ENCODE data around the gene FCHSD2. TPM values are rescaled to one million over a fixed set of nuclear protein-coding genes. Genes with fewer than 3 reads are reported as not detected.
A peak's percentile ranks its signal among the peaks of the same experiment; 100 is the strongest.
"Not testable (repeated sequence)": the region's sequence is repeated elsewhere in the genome, so short reads cannot be mapped to it uniquely, and the experiment has no call there.

The FCHSD2 gene
- total and polyA plus RNA-seq, 2 donors: 12.5 to 22.3 TPM

GRCh38 chr11:72924568-72925190, 217.4 kb downstream of the FCHSD2 start:
- Histone ChIP-seq H3K36me3 (ENCODE audit: control insufficient read depth in 2 of 2, insufficient read depth in 2 of 2, low read length in 1 of 2) (peaks cover 0 to 6% of the 10 kb centered on the region in 2 donors), H3K4me3 (ENCODE audit: low read length in 2 of 2) (no peak overlapping the region), H3K27me3 (ENCODE audit: control insufficient read depth in 2 of 2, insufficient read depth in 1 of 2, low read length in 1 of 2) (no peaks in the 10 kb centered on the region), H3K4me1 (ENCODE audit: control insufficient read depth in 2 of 2, insufficient read depth in 2 of 2, low read length in 2 of 2) (no peaks in the 10 kb centered on the region), H3K9me3 (ENCODE audit: control insufficient read depth in 2 of 2, insufficient read depth in 1 of 2, low read length in 1 of 2) (no peaks in the 10 kb centered on the region), H3K27ac (ENCODE audit: low read depth in 1 of 2, low read length in 1 of 2) (no peak overlapping the region)
- WGBS: 100% methylated on average over 1 of the region's 1 CpG
- DNase-seq (ENCODE audit: low read depth in 6 of 9, low spot score in 9 of 9): peak in 4 of 9 donors; percentile 10 to 47 (median 24)

GRCh38 chr11:72921028-72921716, 220.9 kb downstream of the FCHSD2 start:
- no peak for DNase-seq (ENCODE audit: low read depth in 6 of 9, low spot score in 9 of 9)
- H3K9me3 ChIP-seq (ENCODE audit: control insufficient read depth in 2 of 2, insufficient read depth in 1 of 2, low read length in 1 of 2): no peaks in the 10 kb centered on the region
- no peak overlapping the region for H3K27ac ChIP-seq (ENCODE audit: low read depth in 1 of 2, low read length in 1 of 2)
- H3K4me1 ChIP-seq (ENCODE audit: control insufficient read depth in 2 of 2, insufficient read depth in 2 of 2, low read length in 2 of 2): no peaks in the 10 kb centered on the region
- 94% methylated on average over 5 of the region's 5 CpGs for WGBS
- H3K36me3 ChIP-seq (ENCODE audit: control insufficient read depth in 2 of 2, insufficient read depth in 2 of 2, low read length in 1 of 2): peaks cover 0 to 6% of the 10 kb centered on the region in 2 donors
- H3K27me3 ChIP-seq (ENCODE audit: control insufficient read depth in 2 of 2, insufficient read depth in 1 of 2, low read length in 1 of 2): no peaks in the 10 kb centered on the region
- H3K4me3 ChIP-seq (ENCODE audit: low read length in 2 of 2): no peak overlapping the region

GRCh38 chr11:72920001-72920400, 222.1 kb downstream of the FCHSD2 start:
- DNase-seq (ENCODE audit: low read depth in 6 of 9, low spot score in 9 of 9): no peak
- peaks cover 0 to 6% of the 10 kb centered on the region in 2 donors for H3K36me3 ChIP-seq (ENCODE audit: control insufficient read depth in 2 of 2, insufficient read depth in 2 of 2, low read length in 1 of 2)
- H3K27me3 ChIP-seq (ENCODE audit: control insufficient read depth in 2 of 2, insufficient read depth in 1 of 2, low read length in 1 of 2): no peaks in the 10 kb centered on the region
- H3K4me3 ChIP-seq (ENCODE audit: low read length in 2 of 2): no peak overlapping the region
- no peaks in the 10 kb centered on the region for H3K4me1 ChIP-seq (ENCODE audit: control insufficient read depth in 2 of 2, insufficient read depth in 2 of 2, low read length in 2 of 2)
- peaks cover 0 to 5% of the 10 kb centered on the region in 2 donors for H3K9me3 ChIP-seq (ENCODE audit: control insufficient read depth in 2 of 2, insufficient read depth in 1 of 2, low read length in 1 of 2)
- no peak overlapping the region for H3K27ac ChIP-seq (ENCODE audit: low read depth in 1 of 2, low read length in 1 of 2)

- H3K27me3 ChIP-seq (ENCODE audit: control insufficient read depth in 2 of 2, insufficient read depth in 1 of 2, low read length in 1 of 2): no peaks in the 10 kb centered on the region
- no peak overlapping the region for H3K4me3 ChIP-seq (ENCODE audit: low read length in 2 of 2)
- DNase-seq (ENCODE audit: low read depth in 6 of 9, low spot score in 9 of 9): no peak
- no peak overlapping the region for H3K27ac ChIP-seq (ENCODE audit: low read depth in 1 of 2, low read length in 1 of 2)
- H3K36me3 ChIP-seq (ENCODE audit: control insufficient read depth in 2 of 2, insufficient read depth in 2 of 2, low read length in 1 of 2): peaks cover 0 to 6% of the 10 kb centered on the region in 2 donors
- peaks cover 0 to 5% of the 10 kb centered on the region in 2 donors for H3K9me3 ChIP-seq (ENCODE audit: control insufficient read depth in 2 of 2, insufficient read depth in 1 of 2, low read length in 1 of 2)
- H3K4me1 ChIP-seq (ENCODE audit: control insufficient read depth in 2 of 2, insufficient read depth in 2 of 2, low read length in 2 of 2): no peaks in the 10 kb centered on the region
These were observed 223.3 kb downstream of the FCHSD2 start for GRCh38 chr11:72918851-72919250.

GRCh38 chr11:72912253-72912652, 229.9 kb downstream of the FCHSD2 start:
- no peak overlapping the region for H3K27ac ChIP-seq (ENCODE audit: low read depth in 1 of 2, low read length in 1 of 2)
- H3K36me3 ChIP-seq (ENCODE audit: control insufficient read depth in 2 of 2, insufficient read depth in 2 of 2, low read length in 1 of 2): peaks cover 0 to 6% of the 10 kb centered on the region in 2 donors
- H3K9me3 ChIP-seq (ENCODE audit: control insufficient read depth in 2 of 2, insufficient read depth in 1 of 2, low read length in 1 of 2): peaks cover 0 to 27% of the 10 kb centered on the region in 2 donors
- no peak for DNase-seq (ENCODE audit: low read depth in 6 of 9, low spot score in 9 of 9)
- H3K27me3 ChIP-seq (ENCODE audit: control insufficient read depth in 2 of 2, insufficient read depth in 1 of 2, low read length in 1 of 2): no peaks in the 10 kb centered on the region
- no peak overlapping the region for H3K4me3 ChIP-seq (ENCODE audit: low read length in 2 of 2)
- no peaks in the 10 kb centered on the region for H3K4me1 ChIP-seq (ENCODE audit: control insufficient read depth in 2 of 2, insufficient read depth in 2 of 2, low read length in 2 of 2)
- 100% methylated on average over 1 of the region's 1 CpG for WGBS

GRCh38 chr11:72909558-72910388, 232.3 kb downstream of the FCHSD2 start:
- DNase-seq (ENCODE audit: low read depth in 6 of 9, low spot score in 9 of 9); H3K36me3 ChIP-seq (ENCODE audit: control insufficient read depth in 2 of 2, insufficient read depth in 2 of 2, low read length in 1 of 2); H3K27me3 ChIP-seq (ENCODE audit: control insufficient read depth in 2 of 2, insufficient read depth in 1 of 2, low read length in 1 of 2); H3K4me1 ChIP-seq (ENCODE audit: control insufficient read depth in 2 of 2, insufficient read depth in 2 of 2, low read length in 2 of 2); H3K27ac ChIP-seq (ENCODE audit: low read depth in 1 of 2, low read length in 1 of 2); H3K4me3 ChIP-seq (ENCODE audit: low read length in 2 of 2): not testable (repeated sequence)
- peaks cover 0 to 22% of the 10 kb centered on the region in 2 donors for H3K9me3 ChIP-seq (ENCODE audit: control insufficient read depth in 2 of 2, insufficient read depth in 1 of 2, low read length in 1 of 2)
- WGBS: 96% methylated on average over 42 of the region's 42 CpGs

GRCh38 chr11:72908032-72908676, 234.0 kb downstream of the FCHSD2 start:
- DNase-seq (ENCODE audit: low read depth in 6 of 9, low spot score in 9 of 9): no peak
- H3K9me3 ChIP-seq (ENCODE audit: control insufficient read depth in 2 of 2, insufficient read depth in 1 of 2, low read length in 1 of 2): peaks cover 0 to 19% of the 10 kb centered on the region in 2 donors
- H3K27me3 ChIP-seq (ENCODE audit: control insufficient read depth in 2 of 2, insufficient read depth in 1 of 2, low read length in 1 of 2): no peaks in the 10 kb centered on the region
- no peaks in the 10 kb centered on the region for H3K4me1 ChIP-seq (ENCODE audit: control insufficient read depth in 2 of 2, insufficient read depth in 2 of 2, low read length in 2 of 2)
- peaks cover 0 to 3% of the 10 kb centered on the region in 2 donors for H3K36me3 ChIP-seq (ENCODE audit: control insufficient read depth in 2 of 2, insufficient read depth in 2 of 2, low read length in 1 of 2)
- no peak overlapping the region for H3K4me3 ChIP-seq (ENCODE audit: low read length in 2 of 2)
- no peak overlapping the region for H3K27ac ChIP-seq (ENCODE audit: low read depth in 1 of 2, low read length in 1 of 2)
- WGBS: 95% methylated on average over 2 of the region's 2 CpGs

- no peaks in the 10 kb centered on the region for H3K27me3 ChIP-seq (ENCODE audit: control insufficient read depth in 2 of 2, insufficient read depth in 1 of 2, low read length in 1 of 2)
- H3K4me1 ChIP-seq (ENCODE audit: control insufficient read depth in 2 of 2, insufficient read depth in 2 of 2, low read length in 2 of 2): no peaks in the 10 kb centered on the region
- no peak for DNase-seq (ENCODE audit: low read depth in 6 of 9, low spot score in 9 of 9)
- peaks cover 0 to 11% of the 10 kb centered on the region in 2 donors for H3K36me3 ChIP-seq (ENCODE audit: control insufficient read depth in 2 of 2, insufficient read depth in 2 of 2, low read length in 1 of 2)
- H3K4me3 ChIP-seq (ENCODE audit: low read length in 2 of 2): no peak overlapping the region
- H3K27ac ChIP-seq (ENCODE audit: low read depth in 1 of 2, low read length in 1 of 2): no peak overlapping the region
- WGBS: 98% methylated on average over 4 of the region's 4 CpGs
- H3K9me3 ChIP-seq (ENCODE audit: control insufficient read depth in 2 of 2, insufficient read depth in 1 of 2, low read length in 1 of 2): peaks cover 0 to 6% of the 10 kb centered on the region in 2 donors
These were observed 238.1 kb downstream of the FCHSD2 start for GRCh38 chr11:72904016-72904415.

Measured in thymus (tissue), 11 donors.